HG02759 (cell line): ENCODE results near the gene TACR1.
"Not testable (repeated sequence)": the region's sequence is repeated elsewhere in the genome, so short reads cannot be mapped to it uniquely, and the experiment has no call there.

Source experiments
- ATAC-seq: cut with Tn5 transposase; IDR thresholded peaks from one replicate; pipeline ENCODE4 v1.9.1; 2021; ENCODE audit warnings: mild to moderate bottlenecking, moderate library complexity; ENCODE audit not compliant: unreplicated experiment

TACR1 gene

GRCh38 chr2:75195076-75195691 lies 4.1 kb downstream of the TACR1 start:
- ATAC-seq: no peak

- no peak for ATAC-seq
Observed at GRCh38 chr2:75194184-75194868, 5.0 kb downstream of the TACR1 start.

GRCh38 chr2:75192496-75192895 lies 6.8 kb downstream of the TACR1 start:
- no peak for ATAC-seq

GRCh38 chr2:75190271-75190990 lies 8.9 kb downstream of the TACR1 start:
- ATAC-seq: no peak

- ATAC-seq: no peak
Observed at GRCh38 chr2:75186821-75187220, 12.5 kb downstream of the TACR1 start.

GRCh38 chr2:75182606-75183005 lies 16.7 kb downstream of the TACR1 start:
- no peak for ATAC-seq

GRCh38 chr2:75180476-75180875 lies 18.8 kb downstream of the TACR1 start:
- no peak for ATAC-seq

GRCh38 chr2:75177427-75177826 lies 21.9 kb downstream of the TACR1 start:
- no peak for ATAC-seq

GRCh38 chr2:75175456-75175855 lies 23.9 kb downstream of the TACR1 start:
- no peak for ATAC-seq

- no peak for ATAC-seq
Observed at GRCh38 chr2:75174981-75175380, 24.3 kb downstream of the TACR1 start.

GRCh38 chr2:75174519-75174918 lies 24.8 kb downstream of the TACR1 start:
- no peak for ATAC-seq

GRCh38 chr2:75173740-75174139 lies 25.6 kb downstream of the TACR1 start:
- no peak for ATAC-seq

GRCh38 chr2:75171423-75171822 lies 27.9 kb downstream of the TACR1 start:
- ATAC-seq: not testable (repeated sequence)

- ATAC-seq: no peak
Observed at GRCh38 chr2:75170889-75171288, 28.4 kb downstream of the TACR1 start.

- no peak for ATAC-seq
Observed at GRCh38 chr2:75168186-75168585, 31.1 kb downstream of the TACR1 start.

GRCh38 chr2:75166491-75166890 lies 32.8 kb downstream of the TACR1 start:
- ATAC-seq: no peak

GRCh38 chr2:75162897-75163296 lies 36.4 kb downstream of the TACR1 start:
- ATAC-seq: no peak

- ATAC-seq: no peak
Observed at GRCh38 chr2:75162259-75162658, 37.1 kb downstream of the TACR1 start.

GRCh38 chr2:75157435-75157834 lies 41.9 kb downstream of the TACR1 start:
- no peak for ATAC-seq

GRCh38 chr2:75155115-75155514 lies 44.2 kb downstream of the TACR1 start:
- ATAC-seq: no peak

GRCh38 chr2:75153221-75153620 lies 46.1 kb downstream of the TACR1 start:
- no peak for ATAC-seq

- ATAC-seq: not testable (repeated sequence)
Observed at GRCh38 chr2:75152243-75152642, 47.1 kb downstream of the TACR1 start.
